Tibial nerve (tissue), 4 donors: ENCODE results near the gene RAD17.

Experiments
- CTCF ChIP-seq, 5 experiments: fragments of 200-600 bp in 3 of 5; fragments of 450-650 bp in 2 of 5; sonication (generic) in 3 of 5; IDR thresholded peaks; one replicate each; pipeline ENCODE4 v1.5.1; 2016 to 2019; ENCODE audit warnings: antibody characterized with exemption in 5 of 5, mild to moderate bottlenecking in 3 of 5, moderate library complexity in 2 of 5
- EP300 ChIP-seq, 2 donors: sonication (generic); formaldehyde crosslinking; IDR thresholded peaks; one replicate each; pipeline ENCODE4 v1.6.1; 2017; ENCODE audit warnings: antibody characterized with exemption in 2 of 2, mild to moderate bottlenecking in 1 of 2
- POLR2A ChIP-seq, 2 donors: fragments of 450-650 bp; IDR thresholded peaks; one replicate each; pipeline ENCODE4 v1.6.1; 2017; ENCODE audit warnings: antibody characterized with exemption in 2 of 2, mild to moderate bottlenecking in 2 of 2, moderate library complexity in 2 of 2

GRCh38 chr5:69431424-69432303 lies 62.0 kb downstream of the RAD17 start:
- TF ChIP-seq CTCF (IDR thresholded peaks at IDR 0.05) (no peak), POLR2A (IDR thresholded peaks at IDR 0.05) (no peak), EP300 (IDR thresholded peaks at IDR 0.05) (no peak)
